Measurements from ENCODE around the gene SUMO2.
A peak's percentile ranks its signal among the peaks of the same experiment; 100 is the strongest.

SUMO2 gene

GRCh38 chr17:75152523-75152921 is 30.2 kb downstream of the SUMO2 start:
- Histone ChIP-seq H3K27ac (ENCODE audit: low read depth, low read length) (0 out of 2 replicates have a peak overlapping the region, but pooled peaks have one; percentile 46), H3K4me3 (ENCODE audit: low read length) (peak overlapping the region; percentile 94), H3K79me2 (ENCODE audit: control insufficient read depth, low read length) (peaks cover 70% of the 10 kb centered on the region), H3K4me1 (ENCODE audit: control insufficient read depth, low read length) (peaks cover 26% of the 10 kb centered on the region), H3F3A (ENCODE audit: control insufficient read depth, insufficient read depth) (peaks cover 14% of the 10 kb centered on the region), H3K36me3 (ENCODE audit: control insufficient read depth, low read length) (peaks cover 49% of the 10 kb centered on the region), H3K9me3 (ENCODE audit: control insufficient read depth, insufficient read depth, low read length) (no peaks in the 10 kb centered on the region), H3K4me2 (ENCODE audit: low read length) (peak overlapping the region; percentile 85), H3K9me2 (replicated peaks; ENCODE audit: control insufficient read depth, low read length) (no peaks in the 10 kb centered on the region), H3K27me3 (ENCODE audit: control insufficient read depth, low read length) (no peaks in the 10 kb centered on the region), H4K20me1 (ENCODE audit: control insufficient read depth, insufficient read depth, low read depth, low read length) (peaks cover 10% of the 10 kb centered on the region)
- TF ChIP-seq, protein P1, sequence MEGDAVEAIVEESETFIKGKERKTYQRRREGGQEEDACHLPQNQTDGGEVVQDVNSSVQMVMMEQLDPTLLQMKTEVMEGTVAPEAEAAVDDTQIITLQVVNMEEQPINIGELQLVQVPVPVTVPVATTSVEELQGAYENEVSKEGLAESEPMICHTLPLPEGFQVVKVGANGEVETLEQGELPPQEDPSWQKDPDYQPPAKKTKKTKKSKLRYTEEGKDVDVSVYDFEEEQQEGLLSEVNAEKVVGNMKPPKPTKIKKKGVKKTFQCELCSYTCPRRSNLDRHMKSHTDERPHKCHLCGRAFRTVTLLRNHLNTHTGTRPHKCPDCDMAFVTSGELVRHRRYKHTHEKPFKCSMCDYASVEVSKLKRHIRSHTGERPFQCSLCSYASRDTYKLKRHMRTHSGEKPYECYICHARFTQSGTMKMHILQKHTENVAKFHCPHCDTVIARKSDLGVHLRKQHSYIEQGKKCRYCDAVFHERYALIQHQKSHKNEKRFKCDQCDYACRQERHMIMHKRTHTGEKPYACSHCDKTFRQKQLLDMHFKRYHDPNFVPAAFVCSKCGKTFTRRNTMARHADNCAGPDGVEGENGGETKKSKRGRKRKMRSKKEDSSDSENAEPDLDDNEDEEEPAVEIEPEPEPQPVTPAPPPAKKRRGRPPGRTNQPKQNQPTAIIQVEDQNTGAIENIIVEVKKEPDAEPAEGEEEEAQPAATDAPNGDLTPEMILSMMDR (IDR thresholded peaks at IDR 0.05; ENCODE audit: low read depth, low read length, poor library complexity, severe bottlenecking), result no peak
- TF ChIP-seq EZH2phosphoT487 (IDR thresholded peaks at IDR 0.05; ENCODE audit: borderline replicate concordance, low read length), result no peak

- peak overlapping the region; percentile 85 for H3K4me2 ChIP-seq (ENCODE audit: low read length)
- H3K27ac ChIP-seq (ENCODE audit: low read depth, low read length), result no peak overlapping the region
- TF ChIP-seq, protein P1 (IDR thresholded peaks at IDR 0.05; ENCODE audit: low read depth, low read length, poor library complexity, severe bottlenecking), result no peak
- TF ChIP-seq EZH2phosphoT487 (IDR thresholded peaks at IDR 0.05; ENCODE audit: borderline replicate concordance, low read length), result no peak
- H3K79me2 ChIP-seq (ENCODE audit: control insufficient read depth, low read length), result peaks cover 74% of the 10 kb centered on the region
- no peaks in the 10 kb centered on the region for H3K9me3 ChIP-seq (ENCODE audit: control insufficient read depth, insufficient read depth, low read length)
- H3K27me3 ChIP-seq (ENCODE audit: control insufficient read depth, low read length), result no peaks in the 10 kb centered on the region
- peak overlapping the region; percentile 94 for H3K4me3 ChIP-seq (ENCODE audit: low read length)
- peaks cover 49% of the 10 kb centered on the region for H3K36me3 ChIP-seq (ENCODE audit: control insufficient read depth, low read length)
- peaks cover 10% of the 10 kb centered on the region for H4K20me1 ChIP-seq (ENCODE audit: control insufficient read depth, insufficient read depth, low read depth, low read length)
- H3F3A ChIP-seq (ENCODE audit: control insufficient read depth, insufficient read depth), result peaks cover 14% of the 10 kb centered on the region
- peaks cover 26% of the 10 kb centered on the region for H3K4me1 ChIP-seq (ENCODE audit: control insufficient read depth, low read length)
- no peaks in the 10 kb centered on the region for H3K9me2 ChIP-seq (replicated peaks; ENCODE audit: control insufficient read depth, low read length)
Observed at GRCh38 chr17:75151930-75152329, 30.8 kb downstream of the SUMO2 start.

GRCh38 chr17:75147878-75148546 is 34.7 kb downstream of the SUMO2 start:
- Histone ChIP-seq H3K36me3 (ENCODE audit: control insufficient read depth, low read length) (peaks cover 78% of the 10 kb centered on the region), H3K4me2 (ENCODE audit: low read length) (no peak overlapping the region), H3K27me3 (ENCODE audit: control insufficient read depth, low read length) (no peaks in the 10 kb centered on the region), H3K79me2 (ENCODE audit: control insufficient read depth, low read length) (peaks cover 59% of the 10 kb centered on the region), H3F3A (ENCODE audit: control insufficient read depth, insufficient read depth) (0 out of 2 replicates have a peak, but pooled peaks cover 5% of the 10 kb centered on the region), H3K9me3 (ENCODE audit: control insufficient read depth, insufficient read depth, low read length) (no peaks in the 10 kb centered on the region), H4K20me1 (ENCODE audit: control insufficient read depth, insufficient read depth, low read depth, low read length) (peaks cover 8% of the 10 kb centered on the region), H3K9me2 (replicated peaks; ENCODE audit: control insufficient read depth, low read length) (no peaks in the 10 kb centered on the region), H3K4me1 (ENCODE audit: control insufficient read depth, low read length) (peaks cover 13% of the 10 kb centered on the region), H3K27ac (ENCODE audit: low read depth, low read length) (no peak overlapping the region), H3K4me3 (ENCODE audit: low read length) (no peak overlapping the region)
- TF ChIP-seq, protein P1 (IDR thresholded peaks at IDR 0.05; ENCODE audit: low read depth, low read length, poor library complexity, severe bottlenecking), result no peak
- TF ChIP-seq EZH2phosphoT487 (IDR thresholded peaks at IDR 0.05; ENCODE audit: borderline replicate concordance, low read length), result no peak

Measured in DOHH2 (cell line).